Osteocyte (in vitro differentiated cells): ENCODE data around the gene NTHL1. TPM values are rescaled to one million over a fixed set of nuclear protein-coding genes. Genes with fewer than 3 reads are reported as not detected.

ENCODE experiments used
- DNase-seq: peaks from one replicate; pipeline ENCODE4 v3.0.0; 2021; ENCODE audit warnings: mixed read lengths; ENCODE audit not compliant: unreplicated experiment; ENCODE audit errors: extremely low spot score
- H3K27ac Mint-ChIP-seq: one replicate; pipeline ENCODE4 v1.8.0; 2021; ENCODE audit warnings: mild to moderate bottlenecking, mixed read lengths; ENCODE audit not compliant: unreplicated experiment
- H3K27me3 Mint-ChIP-seq: one replicate; pipeline ENCODE4 v1.8.0; 2021; ENCODE audit warnings: mixed read lengths; ENCODE audit not compliant: unreplicated experiment
- H3K36me3 Mint-ChIP-seq: one replicate; pipeline ENCODE4 v1.8.0; 2021; ENCODE audit warnings: mixed read lengths; ENCODE audit not compliant: unreplicated experiment
- H3K4me1 Mint-ChIP-seq: one replicate; pipeline ENCODE4 v1.8.0; 2021; ENCODE audit warnings: mixed read lengths; ENCODE audit not compliant: unreplicated experiment
- H3K4me3 Mint-ChIP-seq: one replicate; pipeline ENCODE4 v1.8.0; 2021; ENCODE audit warnings: mild to moderate bottlenecking, moderate library complexity, mixed read lengths; ENCODE audit not compliant: unreplicated experiment
- H3K9me3 Mint-ChIP-seq: one replicate; pipeline ENCODE4 v1.8.0; 2021; ENCODE audit warnings: mixed read lengths; ENCODE audit not compliant: unreplicated experiment
- total RNA-seq: library from RNA; stranded (reverse); gene quantifications from 2 replicates; pipeline ENCODE4 v1.2.1, GENCODE V29; 2021
- TF ChIP-seq, protein P1 (sequence below): fragments of 200-600 bp; sonication (generic); IDR thresholded peaks from 2 replicates; pipeline ENCODE4 v1.5.0; 2021; ENCODE audit warnings: antibody characterized with exemption, mild to moderate bottlenecking, moderate library complexity

The NTHL1 gene
- total RNA-seq, 1 donor from 2014 or later = 22.2 TPM

DNA sequence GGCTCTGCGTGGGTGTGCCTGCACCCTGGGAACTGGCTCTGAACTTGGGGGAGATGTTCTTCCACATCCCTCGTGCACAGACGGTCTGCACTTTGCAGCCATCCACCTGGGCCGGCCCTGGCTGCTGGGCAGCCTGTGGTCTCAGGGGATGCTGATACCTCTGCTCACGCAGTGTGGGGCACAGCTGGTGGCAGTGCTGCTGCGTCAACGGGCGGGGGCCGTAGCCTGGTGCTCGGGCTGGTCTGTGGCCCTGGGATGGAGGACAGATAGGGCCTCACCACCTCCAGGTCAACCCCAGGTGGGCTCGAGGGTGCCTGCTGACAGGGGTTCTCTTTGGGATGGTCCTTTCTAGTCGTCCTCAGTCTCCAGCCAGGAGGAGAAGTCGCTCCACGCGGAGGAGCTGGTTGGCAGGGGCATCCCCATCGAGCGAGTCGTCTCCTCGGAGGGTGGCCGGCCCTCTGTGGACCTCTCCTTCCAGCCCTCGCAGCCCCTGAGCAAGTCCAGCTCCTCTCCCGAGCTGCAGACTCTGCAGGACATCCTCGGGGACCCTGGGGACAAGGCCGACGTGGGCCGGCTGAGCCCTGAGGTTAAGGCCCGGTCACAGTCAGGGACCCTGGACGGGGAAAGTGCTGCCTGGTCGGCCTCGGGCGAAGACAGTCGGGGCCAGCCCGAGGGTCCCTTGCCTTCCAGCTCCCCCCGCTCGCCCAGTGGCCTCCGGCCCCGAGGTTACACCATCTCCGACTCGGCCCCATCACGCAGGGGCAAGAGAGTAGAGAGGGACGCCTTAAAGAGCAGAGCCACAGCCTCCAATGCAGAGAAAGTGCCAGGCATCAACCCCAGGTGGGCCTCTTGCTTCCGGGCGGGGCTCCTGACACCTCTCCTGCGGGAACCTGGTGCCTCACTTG, 36.5 kb upstream of the NTHL1 start:
- TF ChIP-seq, protein P1, sequence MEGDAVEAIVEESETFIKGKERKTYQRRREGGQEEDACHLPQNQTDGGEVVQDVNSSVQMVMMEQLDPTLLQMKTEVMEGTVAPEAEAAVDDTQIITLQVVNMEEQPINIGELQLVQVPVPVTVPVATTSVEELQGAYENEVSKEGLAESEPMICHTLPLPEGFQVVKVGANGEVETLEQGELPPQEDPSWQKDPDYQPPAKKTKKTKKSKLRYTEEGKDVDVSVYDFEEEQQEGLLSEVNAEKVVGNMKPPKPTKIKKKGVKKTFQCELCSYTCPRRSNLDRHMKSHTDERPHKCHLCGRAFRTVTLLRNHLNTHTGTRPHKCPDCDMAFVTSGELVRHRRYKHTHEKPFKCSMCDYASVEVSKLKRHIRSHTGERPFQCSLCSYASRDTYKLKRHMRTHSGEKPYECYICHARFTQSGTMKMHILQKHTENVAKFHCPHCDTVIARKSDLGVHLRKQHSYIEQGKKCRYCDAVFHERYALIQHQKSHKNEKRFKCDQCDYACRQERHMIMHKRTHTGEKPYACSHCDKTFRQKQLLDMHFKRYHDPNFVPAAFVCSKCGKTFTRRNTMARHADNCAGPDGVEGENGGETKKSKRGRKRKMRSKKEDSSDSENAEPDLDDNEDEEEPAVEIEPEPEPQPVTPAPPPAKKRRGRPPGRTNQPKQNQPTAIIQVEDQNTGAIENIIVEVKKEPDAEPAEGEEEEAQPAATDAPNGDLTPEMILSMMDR = no peak
- Mint-ChIP-seq H3K4me1 (peaks cover 8% of the 10 kb centered on the region), H3K27me3 (no peaks in the 10 kb centered on the region), H3K36me3 (peaks cover 13% of the 10 kb centered on the region), H3K4me3 (no peak overlapping the region), H3K9me3 (no peaks in the 10 kb centered on the region), H3K27ac (no peak overlapping the region)
- DNase-seq = no peak

DNA sequence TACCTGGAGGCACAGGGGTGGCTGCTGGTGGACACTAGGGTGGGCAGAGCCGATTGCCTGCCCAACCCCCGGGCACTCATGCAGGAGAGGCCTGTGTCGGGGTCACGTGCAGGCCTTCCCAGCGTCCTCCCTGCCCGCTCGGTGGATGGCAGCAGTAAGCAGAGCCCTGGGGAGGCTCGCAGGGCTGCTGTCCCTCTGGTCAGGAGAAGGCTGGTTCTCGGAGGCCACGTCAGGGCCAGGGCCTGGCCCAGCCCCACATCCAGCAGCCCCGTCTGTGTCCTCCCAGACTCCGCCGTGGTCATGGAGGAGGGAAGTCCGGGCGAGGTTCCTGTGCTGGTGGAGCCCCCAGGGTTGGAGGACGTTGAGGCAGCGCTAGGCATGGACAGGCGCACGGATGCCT, 35.8 kb upstream of the NTHL1 start:
- H3K27me3 Mint-ChIP-seq = no peaks in the 10 kb centered on the region
- TF ChIP-seq, protein P1 = no peak
- peaks cover 8% of the 10 kb centered on the region for H3K4me1 Mint-ChIP-seq
- peaks cover 14% of the 10 kb centered on the region for H3K36me3 Mint-ChIP-seq
- H3K9me3 Mint-ChIP-seq = no peaks in the 10 kb centered on the region
- H3K27ac Mint-ChIP-seq = no peak overlapping the region
- H3K4me3 Mint-ChIP-seq = no peak overlapping the region
- DNase-seq = no peak

DNA sequence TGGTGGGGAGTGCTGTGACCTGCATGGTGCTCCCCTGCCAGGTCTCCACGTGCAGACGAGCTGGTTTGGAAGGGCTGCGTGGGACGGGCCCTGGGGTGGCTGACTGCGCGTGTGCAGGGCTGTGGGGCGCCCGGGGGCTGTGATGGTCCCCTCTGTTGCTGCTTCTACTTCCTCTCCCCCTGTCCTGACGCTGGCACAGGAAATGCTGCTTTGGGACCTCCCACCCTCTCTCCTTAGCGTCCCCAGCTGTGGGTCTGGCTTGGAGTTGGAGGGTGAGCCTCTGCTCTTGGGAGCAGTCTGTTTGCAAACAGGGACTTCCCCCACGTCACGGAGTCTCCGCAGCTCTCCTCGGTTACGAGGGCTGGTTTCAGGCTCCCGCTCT, 35.3 kb upstream of the NTHL1 start:
- DNase-seq = no peak
- TF ChIP-seq, protein P1 = no peak
- no peaks in the 10 kb centered on the region for H3K9me3 Mint-ChIP-seq
- no peaks in the 10 kb centered on the region for H3K27me3 Mint-ChIP-seq
- H3K4me1 Mint-ChIP-seq = peaks cover 8% of the 10 kb centered on the region
- no peak overlapping the region for H3K27ac Mint-ChIP-seq
- peaks cover 14% of the 10 kb centered on the region for H3K36me3 Mint-ChIP-seq
- H3K4me3 Mint-ChIP-seq = no peak overlapping the region

DNA sequence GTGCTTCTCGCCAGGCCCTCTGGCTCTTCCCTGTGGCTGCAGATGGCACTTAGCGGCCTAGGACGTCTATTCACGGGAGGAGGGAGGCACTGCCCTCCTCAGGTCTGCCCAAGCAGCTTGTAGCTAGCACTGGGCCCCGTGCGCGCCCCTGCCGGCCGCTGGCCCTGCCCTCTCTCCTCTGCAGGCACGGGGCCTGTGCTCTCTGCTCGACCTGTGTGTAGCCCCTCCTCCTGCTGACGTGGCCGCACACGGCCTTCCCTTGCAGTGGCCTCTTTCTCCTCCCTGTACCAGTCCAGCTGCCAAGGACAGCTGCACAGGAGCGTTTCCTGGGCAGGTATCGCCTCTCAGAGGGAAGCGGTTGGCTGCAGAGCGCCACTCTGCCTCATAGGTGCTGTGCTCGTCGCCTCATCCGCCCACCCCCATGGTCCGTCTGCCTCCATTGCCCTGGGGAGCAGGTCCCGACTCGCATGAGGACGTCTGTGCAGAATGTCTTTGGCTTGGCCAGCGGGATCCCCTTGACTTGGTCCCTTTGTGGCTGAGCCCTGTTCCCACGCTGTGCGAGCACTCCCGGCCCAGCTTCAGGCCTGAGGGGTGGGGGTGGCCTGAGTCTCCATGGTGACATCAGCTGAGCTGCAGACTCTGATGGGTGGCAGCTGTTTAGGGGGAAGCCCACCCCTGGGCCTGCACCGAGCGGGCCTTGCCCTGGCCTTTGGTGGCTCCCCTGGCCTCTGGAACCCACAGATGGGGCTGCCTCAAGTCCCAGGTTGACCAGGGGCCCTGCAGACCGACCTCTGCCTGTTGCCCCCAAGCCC, 34.7 kb upstream of the NTHL1 start:
- Mint-ChIP-seq H3K27ac (no peak overlapping the region), H3K36me3 (peaks cover 14% of the 10 kb centered on the region), H3K4me3 (no peak overlapping the region), H3K9me3 (no peaks in the 10 kb centered on the region), H3K4me1 (peaks cover 8% of the 10 kb centered on the region), H3K27me3 (no peaks in the 10 kb centered on the region)
- no peak for DNase-seq
- TF ChIP-seq, protein P1 = no peak
